Sciatic nerve (tissue), 2 donors: ENCODE data around the gene DHRS3. TPM values are rescaled to one million over a fixed set of nuclear protein-coding genes. Genes with fewer than 3 reads are reported as not detected.

ENCODE experiments used
- ATAC-seq: fragments of 200-7000 bp; cut with Tn5 transposase; one replicate; pipeline ENCODE4 v1.9.1; 2020; ENCODE audit warnings: mild to moderate bottlenecking, moderate library complexity
- DNase-seq: peaks from one replicate; pipeline ENCODE4 v3.0.0-alpha.2; 2020; ENCODE audit warnings: low spot score
- intact Hi-C: fragments of 100-400 bp; cut with DNase I; formaldehyde crosslinking; loops from one replicate; pipeline ENCODE4 v1.14.2; 2022
- total RNA-seq: library from RNA; stranded (reverse); fragmentation: NEBNext Ultra II Directional; extraction: Animal tissue kit (Norgen Biotek cat#: 25700); gene quantifications from one replicate; pipeline ENCODE4 v1.2.1, GENCODE V29; 2021
- donor health status: DM: no; HTN: no; CAD: no.
- donor health status: DM: no; HTN: no; CAD: no.

DHRS3 gene
- total RNA-seq, 1 donor from 2014 or later: 271 TPM

DNA sequence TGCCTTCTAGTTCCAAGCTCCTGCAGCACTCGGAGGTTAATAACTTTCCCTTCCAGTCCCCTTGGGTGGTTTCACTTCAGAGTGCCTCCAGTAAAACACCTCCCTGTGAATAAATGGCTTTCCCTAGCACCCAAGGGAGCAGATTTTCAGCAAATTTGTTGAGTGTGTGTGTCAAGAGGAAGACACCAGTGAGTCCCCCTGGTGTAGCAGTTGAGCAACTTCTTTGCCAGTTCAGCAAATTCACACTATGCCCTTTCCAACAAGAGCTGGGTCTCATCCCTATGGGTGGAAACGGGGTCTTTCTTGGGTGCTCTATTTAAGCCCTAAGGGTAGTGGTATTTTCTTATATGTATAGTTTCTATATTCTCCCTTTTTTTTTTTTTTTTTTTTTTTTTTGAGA is 25.1 kb upstream of the DHRS3 start:
- intact Hi-C loops: no loop called here
- no peak for DNase-seq
- ATAC-seq: no peak

DNA sequence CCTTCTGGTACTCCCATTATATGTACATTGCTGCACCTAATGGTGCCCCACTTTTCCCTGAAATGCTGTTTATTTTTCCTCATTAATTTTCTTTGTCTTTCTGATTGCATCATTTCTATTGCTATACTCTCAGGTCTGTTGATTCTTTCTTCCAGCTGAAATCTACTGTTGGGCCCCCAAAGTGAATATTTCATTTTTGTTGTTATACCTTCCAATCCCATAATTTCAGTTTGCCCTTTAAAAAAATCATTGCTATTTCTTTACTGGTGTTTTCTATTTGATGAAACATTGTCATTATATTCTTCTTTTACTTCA is 22.9 kb upstream of the DHRS3 start:
- DNase-seq (no peak), ATAC-seq (no peak)
- intact Hi-C loops: no loop called here

DNA sequence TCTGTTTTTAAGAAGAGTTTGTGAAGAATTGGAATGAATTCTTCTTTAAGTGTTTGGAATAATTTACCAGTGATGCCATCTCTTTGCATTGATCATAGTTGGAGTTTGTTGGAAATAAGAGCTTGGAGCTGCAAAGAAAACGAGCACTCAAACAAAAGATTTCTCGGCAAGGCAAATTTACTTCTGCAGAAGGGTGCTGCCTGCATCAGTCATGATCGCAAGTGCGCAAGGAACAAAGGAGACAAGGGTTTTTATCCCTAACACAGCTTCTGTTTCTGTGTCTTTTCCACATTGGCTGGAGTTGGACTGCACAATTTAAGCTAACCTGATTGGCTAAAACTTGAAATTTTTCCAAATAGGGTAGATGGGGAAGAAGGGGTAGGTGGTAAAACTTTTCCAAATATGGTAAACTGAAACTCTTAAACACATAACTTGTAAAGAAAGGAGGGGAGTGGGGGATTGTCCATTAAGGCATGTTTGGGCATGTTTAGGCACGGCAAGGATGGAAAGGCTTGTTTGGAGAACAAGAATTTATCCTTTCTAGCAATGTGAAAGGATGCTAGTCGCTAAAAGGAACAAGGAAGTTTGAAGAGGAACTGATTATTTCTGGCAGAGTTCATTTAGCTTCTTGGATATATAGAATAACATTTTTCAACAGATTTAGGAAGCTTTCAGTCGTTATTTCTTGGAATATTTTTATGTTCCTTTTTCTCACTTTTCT is 22.4 kb upstream of the DHRS3 start:
- ATAC-seq: no peak
- DNase-seq: no peak
- intact Hi-C loops: no loop called here

DNA sequence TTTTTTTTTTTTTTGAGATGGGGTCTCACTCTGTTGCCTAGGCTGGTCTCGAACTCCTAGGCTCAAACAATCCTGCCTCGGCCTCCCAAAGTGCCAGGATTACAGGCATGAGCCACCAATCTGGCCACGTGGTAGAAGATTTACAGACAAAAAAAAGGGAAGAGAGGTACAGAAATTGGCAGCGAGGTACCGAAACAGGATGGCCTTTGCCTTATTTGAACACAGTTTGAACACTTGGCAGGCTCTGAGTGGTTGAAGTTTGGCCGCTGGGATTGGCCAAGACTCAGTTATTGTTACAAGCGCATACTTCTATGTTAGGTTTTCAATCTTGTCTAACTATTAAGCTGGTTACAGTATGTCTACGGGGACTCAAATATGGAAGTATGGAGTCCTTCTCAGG is 19.7 kb upstream of the DHRS3 start:
- intact Hi-C loops: no loop called here
- no peak for DNase-seq
- no peak for ATAC-seq

GRCh38 chr1:12636098-12636950 is 18.3 kb upstream of the DHRS3 start:
- peak; percentile 89 for ATAC-seq
- DNase-seq: peak; percentile 70

DNA sequence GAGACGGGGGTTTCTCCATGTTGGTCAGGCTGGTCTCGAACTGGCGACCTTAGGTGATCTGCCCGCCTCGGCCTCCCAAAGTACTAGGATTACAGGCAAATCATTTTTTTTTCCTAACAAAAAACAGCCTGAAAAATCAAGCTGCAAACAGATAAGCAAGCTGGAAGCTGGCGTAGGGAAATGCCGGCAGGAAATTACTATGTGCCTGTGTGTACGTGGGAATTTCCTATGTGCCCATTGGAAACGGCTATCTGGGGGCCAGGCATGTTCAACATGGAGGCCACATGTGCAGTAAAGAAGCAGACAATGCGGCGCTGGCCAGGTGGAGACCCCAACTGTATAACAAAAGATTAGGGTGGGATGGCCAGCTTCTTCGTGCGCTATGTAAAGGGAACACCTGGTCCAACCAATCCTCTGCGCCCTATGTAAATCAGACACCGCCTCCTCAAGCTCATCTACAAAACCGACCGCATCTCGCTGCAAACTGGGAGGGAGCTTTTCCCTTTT is 16.7 kb upstream of the DHRS3 start:
- ATAC-seq (no peak), DNase-seq (no peak)
- intact Hi-C loops: no loop called here

More at GRCh38 chr1:12636098-12636950, 18.3 kb upstream of the DHRS3 start:
- intact Hi-C loops: no loop called here

DNA sequence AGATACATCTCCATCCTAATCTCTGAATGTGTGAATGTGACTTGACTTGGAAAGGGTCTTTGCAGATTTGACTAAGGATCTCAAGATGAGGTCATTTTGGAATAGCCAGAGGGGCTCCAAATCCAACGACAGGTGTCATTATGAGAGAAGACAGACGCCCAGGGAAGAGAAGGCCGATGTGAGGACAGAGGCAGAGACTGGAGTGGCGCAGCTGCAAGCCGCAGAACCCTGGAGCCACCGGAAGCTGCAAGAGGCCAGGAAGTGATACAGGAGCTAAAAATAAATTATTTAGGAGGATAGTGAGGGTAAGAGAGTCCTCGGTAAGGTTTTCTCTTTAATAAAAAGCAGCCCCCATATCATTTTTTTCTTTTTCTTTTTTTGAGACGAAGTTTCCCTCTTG is 16.1 kb upstream of the DHRS3 start:
- DNase-seq (no peak), ATAC-seq (no peak)
- intact Hi-C loops: no loop called here

- ATAC-seq: no peak
- DNase-seq: no peak
- intact Hi-C loops: no loop called here
These were observed 13.6 kb upstream of the DHRS3 start for GRCh38 chr1:12631571-12631970.

GRCh38 chr1:12630946-12631530 is 13.0 kb upstream of the DHRS3 start:
- DNase-seq (no peak), ATAC-seq (no peak)
- intact Hi-C loops: no loop called here

DNA sequence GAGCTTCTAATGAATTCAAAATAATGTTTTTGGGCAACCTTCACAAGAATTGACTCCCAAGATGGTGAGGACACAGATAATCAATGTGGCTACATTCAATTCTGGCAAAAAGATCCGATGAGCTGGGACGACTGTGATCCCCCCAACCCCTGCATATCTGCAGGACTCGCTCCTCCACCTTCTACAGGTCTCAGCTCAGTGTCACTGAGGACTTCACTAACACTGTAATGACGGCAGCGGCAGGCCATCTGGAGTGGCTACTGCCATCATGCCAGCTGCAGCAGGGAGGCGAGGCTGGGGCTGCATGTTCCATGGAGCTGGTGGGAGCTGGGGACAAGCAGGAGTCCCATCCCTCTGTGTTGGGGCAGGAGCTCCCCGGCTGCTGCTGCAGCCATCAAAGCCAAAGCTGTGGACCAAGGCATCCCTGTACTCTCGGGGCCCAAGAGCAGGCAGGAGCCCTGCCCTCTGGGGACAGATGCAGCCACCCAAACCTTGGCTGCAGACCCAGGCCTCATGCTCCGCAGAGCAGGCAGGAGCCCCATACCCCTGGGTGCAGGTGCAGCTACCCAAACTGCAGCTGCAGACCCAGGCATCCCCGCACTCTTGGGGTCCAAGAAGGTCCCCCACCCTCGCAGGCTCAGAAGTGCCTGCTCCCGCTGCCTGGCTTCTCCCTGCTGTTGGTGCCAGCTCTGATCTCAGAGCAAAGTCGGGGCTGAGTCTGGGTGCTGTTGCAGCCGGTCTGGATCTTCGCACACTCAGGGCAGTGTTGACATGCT is 12.2 kb upstream of the DHRS3 start:
- no peak for ATAC-seq
- intact Hi-C loops: loop anchor here (10.0 kb wide), 1 partner anchor 315 kb away; no protein-coding TSS in a partner anchor
- DNase-seq: no peak

DNA sequence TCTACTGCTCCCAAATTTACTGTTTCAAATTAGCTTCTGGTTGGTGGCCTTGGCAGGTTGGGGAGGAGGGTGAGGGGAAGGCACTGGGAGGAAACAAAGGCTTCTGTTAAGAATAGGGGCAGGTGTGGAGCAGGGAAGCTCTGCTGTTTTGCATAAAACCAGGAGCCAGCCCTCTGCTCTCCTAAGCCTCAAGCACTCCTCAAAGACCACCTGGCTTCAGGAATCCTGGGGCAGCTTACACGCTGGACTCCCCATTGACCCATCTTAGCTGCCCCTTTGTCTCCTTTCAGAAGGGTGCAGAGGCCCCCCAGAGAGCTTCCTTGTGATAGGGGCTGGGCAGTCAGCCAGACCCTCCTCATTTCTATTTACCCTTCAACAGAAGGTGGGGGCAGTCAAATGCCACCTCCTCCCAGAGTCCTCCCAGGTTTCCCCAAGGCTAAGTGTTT is 11.5 kb upstream of the DHRS3 start:
- intact Hi-C loops: loop anchor here (10.0 kb wide), 1 partner anchor 315 kb away; no protein-coding TSS in a partner anchor
- DNase-seq: no peak
- ATAC-seq: no peak

DNA sequence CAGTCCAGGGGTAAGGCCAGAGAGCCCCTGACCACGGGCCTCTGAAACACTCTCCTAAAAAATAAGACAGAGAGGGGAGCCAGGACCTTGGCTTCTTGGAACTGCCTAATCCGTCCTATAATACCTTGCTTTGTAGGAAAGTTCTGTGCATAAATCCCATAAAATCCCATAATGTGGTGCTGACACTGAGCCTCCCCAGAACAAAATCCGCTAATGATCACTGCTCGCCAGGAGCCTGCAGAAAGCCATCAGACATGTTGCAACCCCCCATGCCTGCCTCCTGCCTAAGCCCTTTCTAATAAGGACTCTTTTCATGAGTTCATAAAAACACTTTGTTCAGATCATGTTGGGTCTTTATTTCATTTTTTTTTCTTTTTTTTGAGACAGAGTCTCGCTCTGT is 9.3 kb upstream of the DHRS3 start:
- DNase-seq: no peak
- ATAC-seq: no peak
- intact Hi-C loops: loop anchor here (10.0 kb wide), 1 partner anchor 312 kb away; no protein-coding TSS in a partner anchor

GRCh38 chr1:12626888-12627287 is 8.9 kb upstream of the DHRS3 start:
- no peak for DNase-seq
- intact Hi-C loops: loop anchor here (10.0 kb wide), 1 partner anchor 312 kb away; no protein-coding TSS in a partner anchor
- ATAC-seq: no peak

GRCh38 chr1:12625276-12625675 is 7.3 kb upstream of the DHRS3 start:
- intact Hi-C loops: loop anchor here (10.0 kb wide), 1 partner anchor 310 kb away; no protein-coding TSS in a partner anchor
- no peak for DNase-seq
- no peak for ATAC-seq

- no peak for ATAC-seq
- intact Hi-C loops: loop anchor here (10.0 kb wide), 1 partner anchor 308 kb away; no protein-coding TSS in a partner anchor
- no peak for DNase-seq
These were observed 4.5 kb upstream of the DHRS3 start for GRCh38 chr1:12622506-12622905.

DNA sequence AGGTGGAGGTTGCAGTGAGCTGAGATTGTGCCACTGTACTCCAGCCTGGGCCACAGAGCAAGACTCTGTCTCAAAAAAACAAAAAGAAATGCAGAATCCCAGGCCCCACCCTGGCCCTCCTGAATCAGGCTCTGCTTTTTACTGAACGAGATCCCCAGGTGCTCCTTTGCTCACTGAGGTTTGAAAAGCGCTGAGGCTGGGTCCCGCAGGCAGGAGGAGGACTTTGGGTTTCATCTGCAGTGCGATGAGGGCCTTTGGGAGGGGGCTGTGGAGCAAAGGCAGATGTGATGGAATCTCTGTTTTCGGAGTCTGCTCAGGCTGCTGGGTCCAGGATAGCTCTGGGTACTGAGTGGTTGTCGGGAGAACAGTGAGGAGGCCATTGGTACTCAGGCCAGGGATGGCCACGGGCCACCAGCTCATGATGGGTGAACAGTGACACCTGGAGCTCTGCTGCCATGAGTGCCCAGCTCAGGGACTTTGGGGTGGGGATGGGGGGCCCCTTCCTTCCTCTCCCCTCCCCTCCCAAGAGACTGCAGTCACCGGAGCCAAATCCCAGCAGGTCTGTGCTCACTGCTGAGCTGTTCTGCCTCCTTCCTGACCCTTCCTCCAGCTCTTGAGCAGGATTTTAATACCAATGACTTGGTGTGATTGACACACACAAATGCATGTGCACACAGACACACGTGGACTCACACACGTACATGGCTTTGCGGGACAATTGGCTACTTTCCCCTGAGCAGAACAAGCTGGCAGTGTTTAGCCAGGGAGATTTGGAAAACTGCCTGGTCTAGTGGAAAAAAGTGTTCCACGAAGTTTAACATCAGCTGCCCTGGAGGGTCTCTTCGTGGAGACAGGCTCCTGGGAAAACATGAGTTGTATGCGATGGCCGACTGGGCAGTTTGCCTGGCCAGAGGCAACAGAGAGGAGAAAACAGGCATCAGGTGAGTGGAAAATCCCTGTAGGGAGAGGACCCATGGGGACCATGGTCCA is 3.6 kb upstream of the DHRS3 start:
- ATAC-seq: no peak
- intact Hi-C loops: loop anchor here (10.0 kb wide), 1 partner anchor 307 kb away; no protein-coding TSS in a partner anchor
- DNase-seq: no peak

DNA sequence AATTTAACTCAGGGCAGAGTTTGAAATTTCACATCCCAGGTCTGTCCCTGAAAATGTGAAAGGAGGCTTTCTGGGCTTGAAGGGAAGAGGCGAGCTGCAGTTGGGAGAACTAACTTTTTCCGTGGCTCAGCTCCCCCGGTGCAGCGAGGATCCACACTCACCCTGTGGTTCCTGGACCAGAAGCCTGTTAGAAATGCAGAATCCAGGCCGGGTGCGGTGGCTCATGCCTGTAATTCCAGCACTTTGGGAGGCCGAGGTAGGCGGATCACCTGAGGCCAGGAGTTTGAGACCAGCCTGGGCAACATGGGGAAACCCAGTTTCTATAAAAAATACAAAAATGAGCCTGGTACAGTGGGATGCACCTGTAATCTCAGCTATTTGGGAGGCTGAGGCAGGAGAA is 2.9 kb upstream of the DHRS3 start:
- DNase-seq: no peak
- intact Hi-C loops: loop anchor here (10.0 kb wide), 1 partner anchor 306 kb away; no protein-coding TSS in a partner anchor
- no peak for ATAC-seq

DNA sequence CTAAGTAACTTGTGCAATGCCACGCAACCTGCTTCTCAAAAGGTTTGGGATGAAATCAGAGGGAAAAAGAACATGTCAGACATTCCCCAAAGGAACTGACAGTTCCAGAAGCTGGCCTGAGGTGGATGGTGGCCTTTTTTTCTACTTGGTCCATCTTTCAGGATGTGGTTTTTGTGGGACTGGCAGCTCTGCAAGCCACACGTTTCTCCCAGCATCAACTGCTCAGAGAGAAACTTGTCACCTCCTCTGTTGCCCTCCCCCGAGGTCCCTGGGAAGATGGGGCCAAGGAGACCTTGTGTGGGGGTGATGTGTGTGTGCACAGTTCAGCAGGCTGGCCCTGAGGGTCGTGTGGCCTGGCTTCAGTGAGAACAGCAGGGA is 2.5 kb upstream of the DHRS3 start:
- DNase-seq (no peak), ATAC-seq (no peak)
- intact Hi-C loops: loop anchor here (10.0 kb wide), 1 partner anchor 306 kb away; no protein-coding TSS in a partner anchor
